HepG2 (cell line): ENCODE measurements around the gene NUDT2. TPM values are rescaled to one million over a fixed set of nuclear protein-coding genes. Genes with fewer than 3 reads are reported as not detected.
A peak's percentile ranks its signal among the peaks of the same experiment; 100 is the strongest.

ENCODE experiments used
- EZH2 ChIP-seq: conservative IDR thresholded peaks from 2 replicates; pipeline ENCODE4 v1.6.1; 2012; ENCODE audit warnings: mild to moderate bottlenecking, low read depth, low read length, moderate library complexity
- MAFF ChIP-seq: IDR thresholded peaks from 2 replicates; pipeline ENCODE4 v1.6.1; 2011; ENCODE audit warnings: low read depth, low read length, improper control_type of control experiment
- MBD4 ChIP-seq: IDR thresholded peaks from 2 replicates; pipeline ENCODE4 v1.6.1; 2012; ENCODE audit warnings: low read length, inconsistent platforms, borderline replicate concordance
- ONECUT2 ChIP-seq: sonication (generic); formaldehyde crosslinking; IDR thresholded peaks from 2 replicates; pipeline ENCODE4 v1.4.0; 2020; ENCODE audit warnings: missing genetic modification reagents
- PRDM15 ChIP-seq: sonication (generic); formaldehyde crosslinking; IDR thresholded peaks from 2 replicates; pipeline ENCODE4 v1.4.0; 2020; ENCODE audit warnings: missing genetic modification reagents
- SETDB1 ChIP-seq: sonication (generic); formaldehyde crosslinking; IDR thresholded peaks from 2 replicates; pipeline ENCODE4 v1.5.1; 2020; ENCODE audit warnings: missing genetic modification reagents, mild to moderate bottlenecking, borderline replicate concordance
- TCF7 ChIP-seq: sonication (generic); IDR thresholded peaks from 2 replicates; pipeline ENCODE4 v1.6.1; 2016; ENCODE audit warnings: antibody characterized with exemption, low read depth
- ZFP36 ChIP-seq: fragments of 150-350 bp; IDR thresholded peaks from 2 replicates; pipeline ENCODE4 v1.6.1; 2018; ENCODE audit warnings: borderline replicate concordance, low read length, low read depth; ENCODE audit not compliant: partially characterized antibody
- ZNF235 ChIP-seq: sonication (generic); formaldehyde crosslinking; IDR thresholded peaks from 2 replicates; pipeline ENCODE4 v1.8.1; 2023; ENCODE audit warnings: mild to moderate bottlenecking, missing genetic modification reagents, borderline replicate concordance
- ZNF260 ChIP-seq: sonication (generic); formaldehyde crosslinking; IDR thresholded peaks from 2 replicates; pipeline ENCODE4 v1.4.0; 2020; ENCODE audit warnings: missing genetic modification reagents, low read depth, mild to moderate bottlenecking, borderline replicate concordance
- ZNF296 ChIP-seq: sonication (generic); formaldehyde crosslinking; conservative IDR thresholded peaks from 2 replicates; pipeline ENCODE4 v1.5.0; 2020; ENCODE audit warnings: mild to moderate bottlenecking, missing genetic modification reagents
- ZNF605 ChIP-seq: sonication (generic); formaldehyde crosslinking; IDR thresholded peaks from 2 replicates; pipeline ENCODE4 v1.8.0; 2022; ENCODE audit warnings: mild to moderate bottlenecking, missing genetic modification reagents
- ZNF713 ChIP-seq: sonication (generic); formaldehyde crosslinking; IDR thresholded peaks from 2 replicates; pipeline ENCODE4 v1.4.0; 2020; ENCODE audit warnings: mild to moderate bottlenecking, missing genetic modification reagents
- polyA plus RNA-seq, 8 experiments: library from polyadenylated mRNA; depleted of rRNA in 3 of 8; stranded (reverse) in 7 of 8; unstranded in 1 of 8; fragments of >200 nt; fragmentation: Illumina TruSeq in 4 of 8; extraction: Trizol in 4 of 8; gene quantifications; 2 replicates each; pipeline versions ENCODE4 v1.2.1 to v1.2.3, GENCODE V29; 2011 to 2016; ENCODE audit warnings: low read depth in 4 of 8, missing spikeins in 1 of 8, mixed read lengths in 1 of 8; ENCODE audit not compliant: insufficient read depth in 1 of 8
- total RNA-seq, 5 experiments: library from RNA; depleted of rRNA; stranded (reverse); fragments of >200 nt; fragmentation: Illumina TruSeq; extraction: Trizol; gene quantifications; 2 replicates each; pipeline ENCODE4 v1.2.3, GENCODE V29; 2016; ENCODE audit warnings: low read depth in 1 of 5
- TF ChIP-seq, protein P1 (sequence below): sonication (generic); formaldehyde crosslinking; IDR thresholded peaks from 2 replicates; pipeline ENCODE4 v1.4.0; 2020; ENCODE audit warnings: missing genetic modification reagents
- TF ChIP-seq, protein P2 (sequence below): IDR thresholded peaks from 2 replicates; pipeline ENCODE4 v1.6.1; 2016; ENCODE audit warnings: mild to moderate bottlenecking, missing biosample characterization, missing genetic modification reagents
- TF ChIP-seq, protein P3 (sequence below): sonication (generic); formaldehyde crosslinking; IDR thresholded peaks from 2 replicates; pipeline ENCODE4 v1.4.0; 2020; ENCODE audit warnings: missing genetic modification reagents
- TF ChIP-seq, protein P4 (sequence below): sonication (generic); formaldehyde crosslinking; IDR thresholded peaks from 2 replicates; pipeline ENCODE4 v1.4.0; 2020; ENCODE audit warnings: missing genetic modification reagents, borderline replicate concordance
- TF ChIP-seq, protein P5 (sequence below): sonication (generic); formaldehyde crosslinking; conservative IDR thresholded peaks from 2 replicates; pipeline ENCODE4 v1.8.0; 2022; ENCODE audit warnings: low read depth, missing genetic modification reagents

NUDT2 gene
- total and polyA plus RNA-seq, 2 of the 13 experiments (the other 11 are each of a cell fraction or from before 2014, with no cell fraction given), result 19.9 to 24.6 TPM

DNA sequence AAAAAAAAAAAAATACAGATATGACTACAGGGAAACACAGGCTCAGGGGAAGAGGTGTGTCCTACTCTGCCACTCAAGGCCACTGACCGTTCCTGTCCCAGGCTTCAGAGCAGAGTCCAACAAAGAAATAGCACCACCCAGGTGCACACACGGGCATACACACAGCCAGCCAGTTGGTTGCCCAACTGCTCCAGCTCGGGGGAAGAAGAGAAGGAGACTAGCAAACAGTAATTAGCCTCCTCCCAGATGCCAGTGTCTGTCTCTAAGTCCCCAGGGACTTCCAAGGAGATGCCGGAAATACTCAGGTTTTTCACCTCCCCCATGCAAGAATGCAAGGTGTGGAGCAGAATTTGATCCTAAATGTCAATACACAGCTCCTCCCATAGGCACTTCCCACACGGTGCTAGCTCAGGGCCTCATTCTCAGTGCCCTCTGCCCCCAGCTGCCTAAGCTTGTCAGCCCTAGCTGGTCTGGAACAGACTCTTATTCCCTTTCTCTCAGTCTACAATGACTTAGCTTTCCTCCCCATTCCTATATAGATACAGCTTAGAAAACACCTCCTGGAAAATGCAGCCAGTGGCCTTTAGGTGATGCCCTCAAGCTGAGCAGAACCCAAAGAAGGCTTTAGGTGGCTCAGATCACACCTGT, 45.7 kb downstream of the NUDT2 start (continued):
- TF ChIP-seq, protein P1, sequence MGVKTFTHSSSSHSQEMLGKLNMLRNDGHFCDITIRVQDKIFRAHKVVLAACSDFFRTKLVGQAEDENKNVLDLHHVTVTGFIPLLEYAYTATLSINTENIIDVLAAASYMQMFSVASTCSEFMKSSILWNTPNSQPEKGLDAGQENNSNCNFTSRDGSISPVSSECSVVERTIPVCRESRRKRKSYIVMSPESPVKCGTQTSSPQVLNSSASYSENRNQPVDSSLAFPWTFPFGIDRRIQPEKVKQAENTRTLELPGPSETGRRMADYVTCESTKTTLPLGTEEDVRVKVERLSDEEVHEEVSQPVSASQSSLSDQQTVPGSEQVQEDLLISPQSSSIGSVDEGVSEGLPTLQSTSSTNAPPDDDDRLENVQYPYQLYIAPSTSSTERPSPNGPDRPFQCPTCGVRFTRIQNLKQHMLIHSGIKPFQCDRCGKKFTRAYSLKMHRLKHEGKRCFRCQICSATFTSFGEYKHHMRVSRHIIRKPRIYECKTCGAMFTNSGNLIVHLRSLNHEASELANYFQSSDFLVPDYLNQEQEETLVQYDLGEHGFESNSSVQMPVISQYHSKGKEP (CRISPR knock-in tag), result 0 out of 2 replicates have a peak, but pooled peaks have one; percentile 55
- no peak for TF ChIP-seq PRDM15
- no peak for TF ChIP-seq MAFF
- TF ChIP-seq ZNF235, result 0 out of 2 replicates have a peak, but pooled peaks have one; percentile 42
- TF ChIP-seq MBD4, result no peak
- no peak for TF ChIP-seq ZNF260 (CRISPR knock-in tag)
- TF ChIP-seq, protein P2, sequence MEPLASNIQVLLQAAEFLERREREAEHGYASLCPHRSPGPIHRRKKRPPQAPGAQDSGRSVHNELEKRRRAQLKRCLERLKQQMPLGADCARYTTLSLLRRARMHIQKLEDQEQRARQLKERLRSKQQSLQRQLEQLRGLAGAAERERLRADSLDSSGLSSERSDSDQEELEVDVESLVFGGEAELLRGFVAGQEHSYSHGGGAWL (CRISPR knock-in tag), result no peak
- TF ChIP-seq ZNF713, result no peak
- no peak for TF ChIP-seq ONECUT2 (CRISPR knock-in tag)
- no peak for TF ChIP-seq EZH2
- TF ChIP-seq, protein P3, sequence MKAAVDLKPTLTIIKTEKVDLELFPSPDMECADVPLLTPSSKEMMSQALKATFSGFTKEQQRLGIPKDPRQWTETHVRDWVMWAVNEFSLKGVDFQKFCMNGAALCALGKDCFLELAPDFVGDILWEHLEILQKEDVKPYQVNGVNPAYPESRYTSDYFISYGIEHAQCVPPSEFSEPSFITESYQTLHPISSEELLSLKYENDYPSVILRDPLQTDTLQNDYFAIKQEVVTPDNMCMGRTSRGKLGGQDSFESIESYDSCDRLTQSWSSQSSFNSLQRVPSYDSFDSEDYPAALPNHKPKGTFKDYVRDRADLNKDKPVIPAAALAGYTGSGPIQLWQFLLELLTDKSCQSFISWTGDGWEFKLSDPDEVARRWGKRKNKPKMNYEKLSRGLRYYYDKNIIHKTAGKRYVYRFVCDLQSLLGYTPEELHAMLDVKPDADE (CRISPR knock-in tag), result no peak
- TF ChIP-seq, protein P4, sequence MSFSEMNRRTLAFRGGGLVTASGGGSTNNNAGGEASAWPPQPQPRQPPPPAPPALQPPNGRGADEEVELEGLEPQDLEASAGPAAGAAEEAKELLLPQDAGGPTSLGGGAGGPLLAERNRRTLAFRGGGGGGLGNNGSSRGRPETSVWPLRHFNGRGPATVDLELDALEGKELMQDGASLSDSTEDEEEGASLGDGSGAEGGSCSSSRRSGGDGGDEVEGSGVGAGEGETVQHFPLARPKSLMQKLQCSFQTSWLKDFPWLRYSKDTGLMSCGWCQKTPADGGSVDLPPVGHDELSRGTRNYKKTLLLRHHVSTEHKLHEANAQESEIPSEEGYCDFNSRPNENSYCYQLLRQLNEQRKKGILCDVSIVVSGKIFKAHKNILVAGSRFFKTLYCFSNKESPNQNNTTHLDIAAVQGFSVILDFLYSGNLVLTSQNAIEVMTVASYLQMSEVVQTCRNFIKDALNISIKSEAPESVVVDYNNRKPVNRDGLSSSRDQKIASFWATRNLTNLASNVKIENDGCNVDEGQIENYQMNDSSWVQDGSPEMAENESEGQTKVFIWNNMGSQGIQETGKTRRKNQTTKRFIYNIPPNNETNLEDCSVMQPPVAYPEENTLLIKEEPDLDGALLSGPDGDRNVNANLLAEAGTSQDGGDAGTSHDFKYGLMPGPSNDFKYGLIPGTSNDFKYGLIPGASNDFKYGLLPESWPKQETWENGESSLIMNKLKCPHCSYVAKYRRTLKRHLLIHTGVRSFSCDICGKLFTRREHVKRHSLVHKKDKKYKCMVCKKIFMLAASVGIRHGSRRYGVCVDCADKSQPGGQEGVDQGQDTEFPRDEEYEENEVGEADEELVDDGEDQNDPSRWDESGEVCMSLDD (CRISPR knock-in tag), result no peak
- peak; percentile 16 for TF ChIP-seq TCF7
- TF ChIP-seq SETDB1, result no peak
- TF ChIP-seq ZNF605 (CRISPR knock-in tag), result no peak
- no peak for TF ChIP-seq ZNF296 (CRISPR knock-in tag)
- TF ChIP-seq, protein P5, sequence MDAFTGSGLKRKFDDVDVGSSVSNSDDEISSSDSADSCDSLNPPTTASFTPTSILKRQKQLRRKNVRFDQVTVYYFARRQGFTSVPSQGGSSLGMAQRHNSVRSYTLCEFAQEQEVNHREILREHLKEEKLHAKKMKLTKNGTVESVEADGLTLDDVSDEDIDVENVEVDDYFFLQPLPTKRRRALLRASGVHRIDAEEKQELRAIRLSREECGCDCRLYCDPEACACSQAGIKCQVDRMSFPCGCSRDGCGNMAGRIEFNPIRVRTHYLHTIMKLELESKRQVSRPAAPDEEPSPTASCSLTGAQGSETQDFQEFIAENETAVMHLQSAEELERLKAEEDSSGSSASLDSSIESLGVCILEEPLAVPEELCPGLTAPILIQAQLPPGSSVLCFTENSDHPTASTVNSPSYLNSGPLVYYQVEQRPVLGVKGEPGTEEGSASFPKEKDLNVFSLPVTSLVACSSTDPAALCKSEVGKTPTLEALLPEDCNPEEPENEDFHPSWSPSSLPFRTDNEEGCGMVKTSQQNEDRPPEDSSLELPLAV (CRISPR knock-in tag), result no peak
- no peak for TF ChIP-seq ZFP36
